CD4-positive, CD25-positive, alpha-beta regulatory T cell (primary cell): Measurements from ENCODE around the gene OR6A2. TPM values are rescaled to one million over a fixed set of nuclear protein-coding genes. Genes with fewer than 3 reads are reported as not detected.

Source experiments
- ATAC-seq, 2 donors: fragments of 150-1000 bp; cut with Tn5 transposase; one replicate each; pipeline ENCODE4 v1.10.0; 2021; ENCODE audit warnings: low read depth in 2 of 2, moderate number of reproducible peaks in 2 of 2, moderate library complexity in 1 of 2
- DNase-seq, 3 donors: peaks; one replicate each; pipeline versions ENCODE4 v3.0.0 to v3.0.0-alpha.2; 2012 to 2022; ENCODE audit warnings: mixed read lengths in 1 of 3
- H3K27ac ChIP-seq: one replicate; pipeline ENCODE4 v1.7.0; 2013; ENCODE audit warnings: mild to moderate bottlenecking, low read length; ENCODE audit not compliant: insufficient read depth, poor library complexity, severe bottlenecking
- H3K27me3 ChIP-seq: one replicate; pipeline ENCODE4 v1.7.0; 2013; ENCODE audit warnings: low read length; ENCODE audit not compliant: control insufficient read depth, insufficient read depth
- H3K36me3 ChIP-seq: one replicate; pipeline ENCODE4 v1.7.0; 2013; ENCODE audit warnings: mild to moderate bottlenecking, low read length, moderate library complexity; ENCODE audit not compliant: control insufficient read depth, insufficient read depth
- H3K4me1 ChIP-seq: 2 replicates; pipeline ENCODE4 v1.7.0; 2013; ENCODE audit warnings: mild to moderate bottlenecking, low read length; ENCODE audit not compliant: insufficient read depth, control insufficient read depth, poor library complexity, severe bottlenecking
- H3K4me3 ChIP-seq: one replicate; pipeline ENCODE4 v1.7.0; 2013; ENCODE audit warnings: low read depth, mild to moderate bottlenecking, low read length, moderate library complexity
- H3K9me3 ChIP-seq, 2 experiments: 1 replicate in 1 of 2; 2 replicates in 1 of 2; pipeline ENCODE4 v1.7.0; 2013; ENCODE audit warnings: low read length in 2 of 2, mild to moderate bottlenecking in 1 of 2, moderate library complexity in 1 of 2; ENCODE audit not compliant: control insufficient read depth in 2 of 2
- H3K27ac Mint-ChIP-seq, 3 donors: one replicate each; pipeline ENCODE4 v1.8.0; 2020 to 2022; ENCODE audit warnings: mild to moderate bottlenecking in 3 of 3, mixed read lengths in 3 of 3, moderate library complexity in 2 of 3
- H3K27me3 Mint-ChIP-seq: one replicate; pipeline ENCODE4 v1.8.0; 2022; ENCODE audit warnings: mild to moderate bottlenecking, mixed read lengths
- H3K36me3 Mint-ChIP-seq: one replicate; pipeline ENCODE4 v1.8.0; 2020; ENCODE audit warnings: mixed read lengths
- H3K4me1 Mint-ChIP-seq, 4 donors: one replicate each; pipeline ENCODE4 v1.8.0; 2020 to 2022; ENCODE audit warnings: mixed read lengths in 4 of 4, mild to moderate bottlenecking in 1 of 4
- H3K4me3 Mint-ChIP-seq, 4 donors: one replicate each; pipeline ENCODE4 v1.8.0; 2020 to 2022; ENCODE audit warnings: mild to moderate bottlenecking in 4 of 4, mixed read lengths in 4 of 4, moderate library complexity in 3 of 4
- H3K9me3 Mint-ChIP-seq, 7 donors: one replicate each; pipeline ENCODE4 v1.8.0; 2020 to 2022; ENCODE audit warnings: mixed read lengths in 7 of 7, mild to moderate bottlenecking in 3 of 7, moderate library complexity in 2 of 7
- polyA plus RNA-seq, 4 donors: library from polyadenylated mRNA; unstranded; fragments of 300-500 nt; fragmentation: Illumina TruSeq; gene quantifications; one replicate each; pipeline ENCODE4 v1.2.3, GENCODE V29; 2021
- total RNA-seq: library from RNA; stranded (reverse); gene quantifications from one replicate; pipeline ENCODE4 v1.2.3, GENCODE V29; 2022

The OR6A2 gene
- total and polyA plus RNA-seq, 5 donors from 2014 or later: not detected

DNA sequence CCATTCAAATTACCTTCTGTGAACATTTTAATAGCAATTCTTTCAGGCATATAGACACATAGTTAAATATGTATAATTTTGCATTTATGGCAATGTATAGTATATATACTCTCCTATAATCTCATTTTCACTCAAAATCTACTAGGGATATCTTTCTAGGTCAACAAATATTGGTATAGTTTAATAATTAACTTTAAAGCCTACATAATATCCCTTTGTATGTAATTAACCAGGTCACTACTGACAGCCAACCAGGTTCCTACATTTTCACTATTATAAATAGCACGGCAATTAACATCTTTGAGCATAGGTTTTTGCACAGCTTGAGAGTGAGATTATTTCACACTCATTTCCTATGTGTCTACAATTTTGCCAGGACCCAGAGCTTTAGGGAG is 43.5 kb downstream of the OR6A2 start:
- no peaks in the 10 kb centered on the region for H3K36me3 Mint-ChIP-seq
- peaks cover 12 to 14% (median 13%) of the 10 kb centered on the region in 4 donors for H3K4me1 Mint-ChIP-seq
- no peaks in the 10 kb centered on the region for H3K36me3 ChIP-seq
- H3K9me3 Mint-ChIP-seq: no peaks in the 10 kb centered on the region
- H3K27me3 ChIP-seq: no peaks in the 10 kb centered on the region
- ATAC-seq (no peak), DNase-seq (no peak)
- no peak overlapping the region for H3K4me3 Mint-ChIP-seq
- no peak overlapping the region for H3K27ac Mint-ChIP-seq
- no peak overlapping the region for H3K27ac ChIP-seq
- peaks cover 12% of the 10 kb centered on the region for H3K27me3 Mint-ChIP-seq
- H3K4me1 ChIP-seq: no peaks in the 10 kb centered on the region
- no peak overlapping the region for H3K4me3 ChIP-seq
- no peaks in the 10 kb centered on the region for H3K9me3 ChIP-seq

GRCh38 chr11:6755303-6755952 is 44.1 kb downstream of the OR6A2 start:
- Histone ChIP-seq H3K4me3 (no peak overlapping the region), H3K9me3 (no peaks in the 10 kb centered on the region), H3K36me3 (no peaks in the 10 kb centered on the region), H3K4me1 (no peaks in the 10 kb centered on the region), H3K27me3 (no peaks in the 10 kb centered on the region), H3K27ac (no peak overlapping the region)
- H3K27ac Mint-ChIP-seq: no peak overlapping the region
- peaks cover 12 to 15% (median 14%) of the 10 kb centered on the region in 4 donors for H3K4me1 Mint-ChIP-seq
- no peaks in the 10 kb centered on the region for H3K9me3 Mint-ChIP-seq
- no peak for ATAC-seq
- H3K4me3 Mint-ChIP-seq: no peak overlapping the region
- no peaks in the 10 kb centered on the region for H3K36me3 Mint-ChIP-seq
- peak; percentile 22 to 44 (median 31) for DNase-seq
- H3K27me3 Mint-ChIP-seq: peaks cover 10% of the 10 kb centered on the region

DNA sequence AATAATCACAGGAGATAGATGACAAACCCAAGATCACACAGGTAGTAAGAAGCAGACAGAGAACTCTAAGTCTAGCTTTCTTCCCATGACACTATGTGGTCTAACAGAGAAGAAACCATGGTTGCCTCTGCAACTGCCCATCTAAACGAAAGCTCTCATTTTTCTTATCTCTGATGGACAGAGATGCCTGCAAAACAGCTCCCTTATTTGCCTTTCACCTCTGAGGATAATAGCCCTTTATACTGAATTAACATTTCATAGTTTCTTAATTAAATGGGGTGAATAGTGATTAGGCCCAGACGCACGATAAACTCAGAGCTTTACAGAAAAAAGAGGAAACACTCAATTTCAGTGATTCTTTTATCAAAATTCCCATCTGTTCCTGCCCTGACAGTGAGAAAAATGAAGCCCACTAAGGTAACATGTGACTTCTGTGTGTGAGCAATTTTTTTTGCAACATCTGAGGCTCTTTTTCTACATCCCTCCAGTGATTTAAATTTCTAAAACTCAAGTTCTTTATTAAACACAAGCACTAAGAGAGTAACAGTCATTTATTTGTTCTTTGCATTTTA is 52.3 kb downstream of the OR6A2 start:
- no peaks in the 10 kb centered on the region for H3K36me3 ChIP-seq
- H3K27me3 ChIP-seq: no peaks in the 10 kb centered on the region
- Mint-ChIP-seq H3K9me3 (no peaks in the 10 kb centered on the region), H3K4me1 (peaks cover 8 to 32% (median 20%) of the 10 kb centered on the region in 4 donors), H3K4me3 (no peak overlapping the region), H3K27me3 (no peaks in the 10 kb centered on the region), H3K36me3 (peaks cover 12% of the 10 kb centered on the region), H3K27ac (no peak overlapping the region)
- no peak for ATAC-seq
- DNase-seq: no peak
- H3K4me1 ChIP-seq: peaks cover 48% of the 10 kb centered on the region
- H3K9me3 ChIP-seq: no peaks in the 10 kb centered on the region
- H3K4me3 ChIP-seq: peak overlapping the region; percentile 99
- H3K27ac ChIP-seq: peak overlapping the region; percentile 93

DNA sequence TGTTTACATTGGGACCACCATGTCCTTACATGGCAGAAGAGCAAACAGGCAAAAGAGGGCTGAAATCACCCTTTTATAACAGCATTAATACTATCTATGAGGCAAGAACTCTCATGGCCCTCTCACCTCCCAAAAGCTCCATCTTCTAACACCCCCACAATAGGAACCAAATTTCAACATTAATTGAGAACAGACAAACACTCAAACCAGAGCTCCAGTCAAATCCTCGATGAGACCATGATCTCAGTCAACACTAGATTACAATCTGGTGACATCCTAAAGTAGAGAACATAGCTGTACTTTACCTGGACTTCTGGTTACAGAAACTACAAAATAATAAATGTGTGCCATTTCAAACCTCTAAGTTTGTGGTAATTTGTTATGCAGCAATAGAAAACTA is 52.9 kb downstream of the OR6A2 start:
- peaks cover 53% of the 10 kb centered on the region for H3K4me1 ChIP-seq
- ATAC-seq: peak in 1 of 2 donors; percentile 8
- H3K27me3 ChIP-seq: no peaks in the 10 kb centered on the region
- Mint-ChIP-seq H3K9me3 (no peaks in the 10 kb centered on the region), H3K4me1 (peaks cover 8 to 37% (median 24%) of the 10 kb centered on the region in 4 donors), H3K27me3 (no peaks in the 10 kb centered on the region), H3K36me3 (peaks cover 17% of the 10 kb centered on the region), H3K27ac (no peak overlapping the region), H3K4me3 (no peak overlapping the region)
- H3K4me3 ChIP-seq: peak overlapping the region; percentile 99
- H3K27ac ChIP-seq: peak overlapping the region; percentile 93
- no peaks in the 10 kb centered on the region for H3K9me3 ChIP-seq
- DNase-seq: no peak
- H3K36me3 ChIP-seq: no peaks in the 10 kb centered on the region

DNA sequence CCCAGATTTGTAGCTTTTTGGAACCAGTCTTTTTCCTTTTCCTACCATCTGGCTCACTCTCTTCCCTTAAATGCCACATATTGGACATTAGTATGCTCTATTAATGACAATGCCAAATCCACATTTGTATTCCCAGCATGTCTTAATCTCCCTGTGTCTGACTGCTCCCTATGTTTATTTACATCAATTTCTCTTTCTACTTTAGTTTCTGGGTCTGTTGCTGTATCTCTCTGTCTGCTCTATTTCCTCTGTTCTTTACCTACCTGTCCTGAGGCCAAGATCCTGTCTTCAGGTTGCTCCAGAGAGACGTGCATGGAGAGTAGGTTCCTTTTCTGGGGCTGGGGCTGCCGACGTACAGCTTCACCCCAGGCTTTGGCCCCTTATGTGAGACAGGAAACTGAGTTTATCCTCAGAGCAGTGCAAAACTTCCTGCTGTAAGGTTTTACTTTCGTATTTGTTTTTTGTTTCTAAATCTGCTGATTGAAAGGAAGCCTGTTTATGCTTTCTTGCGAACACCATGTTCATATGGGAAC is 53.3 kb downstream of the OR6A2 start:
- Mint-ChIP-seq H3K27ac (no peak overlapping the region), H3K36me3 (peaks cover 17% of the 10 kb centered on the region), H3K4me1 (peaks cover 8 to 39% (median 25%) of the 10 kb centered on the region in 4 donors), H3K4me3 (no peak overlapping the region), H3K9me3 (no peaks in the 10 kb centered on the region), H3K27me3 (no peaks in the 10 kb centered on the region)
- Histone ChIP-seq H3K27me3 (no peaks in the 10 kb centered on the region), H3K27ac (peak overlapping the region; percentile 93), H3K36me3 (no peaks in the 10 kb centered on the region), H3K9me3 (no peaks in the 10 kb centered on the region), H3K4me1 (peaks cover 56% of the 10 kb centered on the region), H3K4me3 (peak overlapping the region; percentile 99)
- ATAC-seq (peak; percentile 86 to 87), DNase-seq (peak; percentile 33 to 84 (median 59))

DNA sequence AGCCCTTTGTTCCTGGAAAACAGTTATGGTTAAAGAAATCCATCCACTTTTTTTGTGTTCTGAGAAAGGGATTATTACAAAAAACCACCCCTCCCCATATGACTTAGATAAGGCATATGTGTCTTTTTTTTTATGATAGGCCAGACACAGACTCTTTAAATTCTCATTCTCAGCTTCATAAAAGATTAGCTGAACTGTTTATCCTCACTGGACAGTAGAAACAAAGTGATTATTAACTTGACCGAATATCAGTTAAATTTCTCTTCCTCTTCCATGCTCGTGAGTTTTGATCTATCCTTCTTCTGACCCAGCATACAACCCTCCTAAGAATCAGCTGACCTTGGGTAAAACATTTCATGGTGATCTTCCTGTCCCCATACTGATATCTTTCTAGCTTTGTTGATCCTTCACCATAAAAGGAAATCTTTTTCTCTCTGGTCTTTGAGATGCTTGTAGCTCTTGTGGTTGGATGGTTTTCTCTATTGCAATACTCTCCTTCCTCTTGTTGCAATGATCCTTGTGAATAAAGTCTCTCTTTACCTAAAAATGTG is 53.9 kb downstream of the OR6A2 start:
- peaks cover 12 to 41% (median 28%) of the 10 kb centered on the region in 4 donors for H3K4me1 Mint-ChIP-seq
- Histone ChIP-seq H3K4me3 (peak overlapping the region; percentile 99), H3K4me1 (peaks cover 61% of the 10 kb centered on the region)

GRCh38 chr11:6745018-6745417 is 54.5 kb downstream of the OR6A2 start:
- Mint-ChIP-seq H3K36me3 (peaks cover 21% of the 10 kb centered on the region), H3K27me3 (no peaks in the 10 kb centered on the region), H3K9me3 (no peaks in the 10 kb centered on the region), H3K27ac (no peak overlapping the region), H3K4me3 (no peak overlapping the region), H3K4me1 (peaks cover 12 to 43% (median 30%) of the 10 kb centered on the region in 4 donors)
- DNase-seq (no peak), ATAC-seq (no peak)
- Histone ChIP-seq H3K9me3 (no peaks in the 10 kb centered on the region), H3K4me1 (peaks cover 66% of the 10 kb centered on the region), H3K27ac (peak overlapping the region; percentile 93), H3K4me3 (peak overlapping the region; percentile 99), H3K27me3 (no peaks in the 10 kb centered on the region), H3K36me3 (peaks cover 3% of the 10 kb centered on the region)

More for the DNA sequence above, 53.9 kb downstream of the OR6A2 start:
- Mint-ChIP-seq H3K27me3 (no peaks in the 10 kb centered on the region), H3K4me3 (no peak overlapping the region), H3K36me3 (peaks cover 21% of the 10 kb centered on the region), H3K27ac (no peak overlapping the region), H3K9me3 (no peaks in the 10 kb centered on the region)
- H3K36me3 ChIP-seq: no peaks in the 10 kb centered on the region
- DNase-seq: peak in 1 of 3 donors; percentile 59
- ATAC-seq: peak in 1 of 2 donors; percentile 52
- no peaks in the 10 kb centered on the region for H3K9me3 ChIP-seq
- peak overlapping the region; percentile 93 for H3K27ac ChIP-seq
- H3K27me3 ChIP-seq: no peaks in the 10 kb centered on the region
